Left lobe of liver (tissue), 2 donors: ENCODE results near the gene OMD. TPM values are rescaled to one million over a fixed set of nuclear protein-coding genes. Genes with fewer than 3 reads are reported as not detected.

ENCODE experiments used
- ATAC-seq: fragments of 200-7000 bp; cut with Tn5 transposase; one replicate; pipeline ENCODE4 v1.9.1; 2020; ENCODE audit warnings: mild to moderate bottlenecking, moderate library complexity
- DNase-seq: peaks from one replicate; pipeline ENCODE4 v3.0.0-alpha.2; 2020; ENCODE audit warnings: low spot score
- total RNA-seq: library from RNA; stranded (reverse); gene quantifications from one replicate; pipeline ENCODE4 v1.2.1, GENCODE V29; 2021
- donor health status: DM: no; HTN: no; CAD: no; lungs with moderate emphysema.
- donor health status: DM: no; HTN: yes; CAD: no.

The OMD gene
- total RNA-seq, 1 donor from 2014 or later: 0.13 TPM

GRCh38 chr9:92373167-92373566, 51.1 kb downstream of the OMD start:
- ATAC-seq (no peak), DNase-seq (no peak)

DNA sequence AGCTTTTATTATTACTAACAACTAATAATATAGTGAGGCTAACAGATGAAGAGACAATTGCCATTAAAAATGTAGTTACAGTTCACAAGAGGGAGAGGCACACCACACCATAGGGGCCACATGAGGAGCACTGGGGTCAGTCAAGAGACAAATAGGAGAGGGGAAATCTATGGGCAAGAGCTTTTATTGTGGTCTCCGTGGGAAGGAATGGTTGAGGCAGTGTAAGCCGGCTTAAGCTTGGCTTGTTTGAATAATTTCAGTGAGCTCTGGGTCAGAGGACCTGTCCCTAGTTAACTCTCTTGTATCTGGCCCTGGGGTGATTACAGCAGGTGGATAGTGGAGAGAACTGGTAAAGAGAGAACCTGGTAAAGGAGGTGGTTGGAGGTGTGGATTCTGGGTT, 55.2 kb downstream of the OMD start:
- no peak for ATAC-seq
- DNase-seq: no peak

Other genes starting within 250 kb of the OMD start
- 31.5 TPM for gene IARS1, start 130.8 kb downstream of the OMD start, total RNA-seq
- 9.7 TPM for gene NOL8, start 99.1 kb downstream of the OMD start, total RNA-seq
- gene CENPP, start 98.5 kb downstream of the OMD start, total RNA-seq: 1.2 TPM
- gene OGN, start 19.9 kb downstream of the OMD start, total RNA-seq: not detected
- 5.4 TPM for gene ASPN, start 58.0 kb upstream of the OMD start, total RNA-seq
- 21.0 TPM for gene ECM2, start 111.5 kb upstream of the OMD start, total RNA-seq
- gene IPPK, start 245.7 kb upstream of the OMD start, total RNA-seq: 1.8 TPM